ENCODE data around the gene STAT5A. TPM values are rescaled to one million over a fixed set of nuclear protein-coding genes. Genes with fewer than 3 reads are reported as not detected.
"Not testable (repeated sequence)": the region's sequence is repeated elsewhere in the genome, so short reads cannot be mapped to it uniquely, and the experiment has no call there.

Gene STAT5A
- polyA plus RNA-seq, 1 donor, result 15.0 TPM

DNA sequence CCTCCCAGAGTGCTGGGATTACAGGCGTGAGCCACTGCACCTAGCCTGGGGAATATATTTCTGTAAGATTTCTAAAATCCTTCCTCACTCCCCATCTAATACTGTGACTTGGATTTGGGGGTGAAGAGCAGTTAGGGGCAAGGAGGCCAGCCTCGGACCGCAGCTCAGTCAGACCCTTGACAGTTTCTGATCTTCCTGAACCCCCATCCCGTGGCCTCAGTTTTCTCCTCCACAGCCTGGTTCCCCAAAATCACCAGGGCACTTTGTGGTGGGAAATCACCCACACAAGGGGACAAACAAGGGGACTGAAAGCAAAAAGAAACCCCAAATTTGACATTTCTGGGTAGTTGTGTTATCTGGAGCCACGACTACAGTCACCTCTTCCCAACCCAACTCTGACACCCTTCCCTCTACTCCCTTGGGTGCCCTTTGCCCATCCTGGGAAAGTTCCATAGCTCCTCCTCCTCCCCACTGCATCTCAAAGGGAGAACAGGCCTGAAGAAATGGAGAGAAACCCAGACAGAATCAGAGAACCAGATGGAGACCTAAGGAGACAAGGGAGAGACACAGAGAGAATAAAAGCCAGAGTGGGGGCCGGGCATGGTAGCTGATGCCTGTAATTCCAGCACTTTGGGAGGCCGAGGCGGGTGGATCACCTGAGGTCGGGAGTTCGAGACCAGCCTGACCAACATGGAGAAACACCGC lies 2.8 kb upstream of the STAT5A start:
- no peak for DNase-seq (ENCODE audit: low read depth)

DNA sequence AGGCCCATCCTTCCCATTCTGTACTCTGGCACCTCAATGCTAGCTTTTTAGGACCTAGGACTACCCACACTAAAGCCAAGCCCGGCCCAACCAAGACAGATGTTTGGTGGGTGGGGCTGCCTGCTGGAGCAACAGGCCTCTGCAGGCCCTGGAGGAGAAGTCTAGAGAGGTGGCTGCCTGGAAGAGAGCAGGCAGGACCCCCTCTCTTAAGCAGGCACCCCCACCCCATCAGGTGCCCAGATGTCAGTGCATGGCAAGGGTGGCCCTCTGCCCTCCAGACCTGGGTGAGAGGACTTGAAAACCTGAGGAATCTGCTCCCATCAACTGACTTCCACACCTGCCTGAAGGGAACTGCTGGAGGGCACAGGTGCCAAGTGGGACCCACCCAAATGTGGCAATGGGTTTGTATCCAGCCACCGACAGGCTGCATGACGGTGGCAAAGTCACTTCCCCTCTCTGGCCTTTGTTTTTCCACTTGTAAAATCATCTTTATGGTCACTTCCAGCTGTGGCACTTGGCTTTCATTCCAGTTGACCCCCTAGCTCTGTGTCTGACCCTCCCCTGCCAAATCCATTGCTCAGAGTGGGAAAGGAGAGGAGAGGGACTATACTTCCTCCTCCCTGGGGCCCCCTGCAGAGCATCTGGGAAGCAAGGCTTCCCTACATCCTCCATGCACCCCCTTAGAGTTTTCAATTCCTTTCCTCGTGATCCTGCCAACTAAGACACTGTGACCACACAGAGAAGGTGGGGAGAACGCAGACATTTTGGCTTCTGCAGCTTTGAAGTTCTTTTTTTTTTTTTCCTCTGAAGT lies 1.7 kb upstream of the STAT5A start:
- no peak for DNase-seq (ENCODE audit: low read depth)

DNA sequence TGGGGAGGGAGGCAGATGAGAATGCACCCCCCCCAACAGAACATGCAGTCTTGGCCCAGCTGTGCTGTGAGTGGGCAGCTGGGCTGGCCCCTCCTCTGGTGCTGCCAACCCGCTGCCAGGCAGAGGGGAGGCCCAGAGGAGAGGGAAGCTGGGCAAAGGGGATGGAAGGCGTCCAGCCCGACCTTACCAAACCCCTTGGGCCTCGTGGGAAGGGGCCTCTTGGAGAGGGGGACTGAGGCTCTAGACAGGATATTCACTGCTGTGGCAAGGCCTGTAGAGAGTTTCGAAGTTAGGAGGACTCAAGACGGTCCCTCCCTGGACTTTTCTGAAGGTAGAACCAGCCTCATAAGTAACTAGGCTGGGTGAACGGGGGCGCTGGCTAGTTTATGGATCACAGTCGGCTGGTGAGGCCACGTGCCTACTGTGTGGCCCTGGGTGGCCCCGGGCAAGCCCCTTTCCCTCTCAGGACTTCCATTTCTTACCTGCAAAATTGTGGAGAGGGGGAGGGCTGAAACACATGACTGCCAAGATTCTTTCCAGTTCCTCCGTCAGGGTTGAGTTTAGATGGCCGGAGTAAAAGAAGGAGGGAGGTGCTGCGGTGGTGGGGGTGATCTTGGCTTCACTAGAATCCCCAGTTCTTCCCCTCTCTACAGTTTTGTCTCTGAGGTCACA lies 857 bp upstream of the STAT5A start:
- no peak for DNase-seq (ENCODE audit: low read depth)

DNA sequence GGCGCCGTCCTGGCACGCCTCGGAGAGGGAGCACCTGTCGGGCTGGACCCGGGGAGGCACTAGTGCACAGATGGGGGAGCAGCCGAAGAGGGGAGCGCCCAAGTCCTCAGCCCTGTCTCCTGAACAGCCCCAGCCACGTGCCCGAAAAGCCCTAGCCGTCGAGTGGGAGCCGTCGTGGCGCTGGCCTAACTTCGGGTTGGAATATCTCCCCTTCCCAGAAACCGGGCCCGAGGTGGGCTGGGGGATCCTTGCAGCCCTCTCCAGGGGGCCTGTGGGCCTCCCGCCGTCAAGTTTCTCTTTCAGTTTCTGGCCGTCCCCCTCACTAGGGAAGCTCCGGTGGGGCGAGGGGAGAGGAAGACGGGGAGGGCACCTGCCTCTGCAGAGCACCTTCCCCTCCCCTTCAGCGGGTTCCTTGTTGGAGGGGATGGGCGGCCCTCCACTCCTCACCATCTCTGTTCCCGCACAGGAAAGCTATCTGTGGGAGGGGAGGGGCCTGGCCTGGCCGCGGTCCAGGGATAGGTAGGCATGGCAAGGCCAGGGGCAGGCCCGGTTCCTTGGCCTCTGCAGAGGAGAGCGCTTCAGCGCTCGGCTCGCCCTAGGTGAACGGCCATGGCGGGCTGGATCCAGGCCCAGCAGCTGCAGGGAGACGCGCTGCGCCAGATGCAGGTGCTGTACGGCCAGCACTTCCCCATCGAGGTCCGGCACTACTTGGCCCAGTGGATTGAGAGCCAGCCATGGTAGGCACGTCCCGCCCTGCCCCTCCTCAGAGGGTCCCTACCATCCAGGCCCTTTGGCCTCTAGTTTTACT lies 709 bp downstream of the STAT5A start:
- no peak for DNase-seq (ENCODE audit: low read depth)

DNA sequence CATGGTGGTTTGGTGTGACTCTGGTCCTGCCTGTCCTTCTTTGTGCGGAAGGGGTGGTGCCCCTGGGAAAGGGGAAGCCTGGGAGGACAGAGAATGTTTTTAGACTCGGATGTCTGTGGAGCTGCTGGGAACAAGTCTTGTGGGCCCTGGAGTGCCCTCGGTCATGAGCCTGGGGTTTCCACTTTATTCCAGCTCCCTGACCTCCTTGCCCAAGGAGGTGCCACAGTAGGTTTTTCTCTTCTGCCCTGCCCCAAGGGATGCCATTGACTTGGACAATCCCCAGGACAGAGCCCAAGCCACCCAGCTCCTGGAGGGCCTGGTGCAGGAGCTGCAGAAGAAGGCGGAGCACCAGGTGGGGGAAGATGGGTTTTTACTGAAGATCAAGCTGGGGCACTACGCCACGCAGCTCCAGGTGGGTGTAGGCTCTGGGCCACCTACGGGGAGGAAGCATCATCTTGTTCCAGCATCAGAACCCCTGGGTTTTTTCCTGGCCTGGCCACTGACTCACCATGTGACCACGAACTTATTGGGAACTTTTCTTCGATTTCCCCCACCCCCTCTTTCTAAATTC lies 1.4 kb downstream of the STAT5A start:
- no peak for DNase-seq (ENCODE audit: low read depth)

DNA sequence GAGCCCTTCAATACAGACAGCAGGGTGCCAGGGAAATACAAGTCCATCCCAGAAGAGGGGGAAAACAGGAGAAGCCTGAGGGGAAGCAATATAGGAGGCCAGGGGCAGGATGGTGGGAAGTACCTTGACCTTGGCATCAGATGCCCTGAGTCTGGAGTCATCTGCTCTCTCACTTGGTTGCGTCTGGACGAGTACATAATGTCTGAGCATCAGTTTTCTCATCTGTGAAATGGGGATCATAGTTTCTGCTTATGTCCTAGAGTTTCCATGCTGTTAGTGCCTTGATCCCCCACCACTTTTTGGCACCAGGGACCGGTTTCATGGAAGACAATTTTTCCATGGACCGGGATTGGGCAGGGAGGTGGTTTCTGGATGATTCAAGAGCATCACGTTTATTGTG lies 2.3 kb downstream of the STAT5A start:
- no peak for DNase-seq (ENCODE audit: low read depth)

DNA sequence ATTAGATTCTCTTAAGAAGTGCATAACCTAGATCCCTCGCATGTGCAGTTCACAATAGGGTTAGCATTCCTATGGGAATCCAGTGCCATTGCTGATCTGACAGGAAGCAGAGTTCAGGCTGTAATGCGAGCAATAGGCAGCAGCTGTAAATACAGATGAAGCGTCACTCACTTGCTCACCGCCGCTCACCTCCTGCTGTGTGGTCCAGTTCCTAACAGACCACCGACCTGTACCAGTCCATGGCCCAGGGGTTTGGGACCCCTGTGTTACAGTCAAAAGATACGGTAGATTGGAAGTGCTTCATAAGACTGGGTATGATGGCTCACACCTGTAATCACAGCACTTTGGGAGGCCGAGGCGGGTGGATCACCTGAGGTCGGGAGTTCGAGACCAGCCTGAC lies 2.8 kb downstream of the STAT5A start:
- DNase-seq (ENCODE audit: low read depth), result no peak

DNA sequence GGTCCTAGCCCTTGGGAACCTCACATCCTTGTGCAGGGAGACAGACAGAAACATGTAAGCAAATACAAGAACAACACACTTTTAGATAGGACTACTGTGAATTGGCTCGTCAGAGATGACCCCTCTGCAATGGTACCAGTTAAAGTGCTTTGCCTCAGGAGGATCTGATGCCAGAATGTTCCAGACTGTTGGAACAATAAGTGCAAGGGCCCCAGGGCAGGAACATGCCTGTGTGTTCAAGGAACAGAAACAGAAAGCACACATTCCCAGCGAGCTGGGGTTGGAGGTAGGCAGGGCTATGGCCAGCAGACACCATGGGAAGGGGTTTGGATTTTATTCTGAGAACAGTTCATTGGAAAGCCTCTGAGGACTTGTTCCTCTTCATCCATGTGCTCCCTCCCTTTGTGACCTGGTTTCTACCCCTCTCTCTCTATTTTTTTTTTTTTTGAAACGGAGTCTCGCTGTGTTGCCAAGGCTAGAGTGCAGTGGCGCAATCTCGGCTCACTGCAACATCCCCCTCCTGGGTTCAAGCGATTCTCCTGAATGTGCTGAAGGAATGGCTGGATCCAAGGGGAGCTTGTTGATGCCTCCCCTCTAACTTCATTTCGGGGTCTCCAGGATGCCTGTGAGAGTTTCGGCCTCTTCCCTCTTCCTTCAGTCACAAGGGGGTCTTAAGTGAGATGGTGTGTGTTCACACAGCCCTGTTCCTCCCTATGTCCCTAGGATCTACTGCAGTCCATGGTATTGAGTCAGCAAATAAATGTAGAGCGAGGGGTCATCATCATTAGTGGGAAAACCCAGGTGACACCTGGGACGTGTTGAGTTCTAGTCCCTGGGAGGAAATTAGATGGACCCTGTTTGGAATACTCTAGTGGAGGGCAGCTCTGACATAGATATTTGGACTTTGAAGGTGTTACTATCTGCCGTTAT lies 6.4 kb downstream of the STAT5A start:
- no peak for DNase-seq (ENCODE audit: low read depth)

DNA sequence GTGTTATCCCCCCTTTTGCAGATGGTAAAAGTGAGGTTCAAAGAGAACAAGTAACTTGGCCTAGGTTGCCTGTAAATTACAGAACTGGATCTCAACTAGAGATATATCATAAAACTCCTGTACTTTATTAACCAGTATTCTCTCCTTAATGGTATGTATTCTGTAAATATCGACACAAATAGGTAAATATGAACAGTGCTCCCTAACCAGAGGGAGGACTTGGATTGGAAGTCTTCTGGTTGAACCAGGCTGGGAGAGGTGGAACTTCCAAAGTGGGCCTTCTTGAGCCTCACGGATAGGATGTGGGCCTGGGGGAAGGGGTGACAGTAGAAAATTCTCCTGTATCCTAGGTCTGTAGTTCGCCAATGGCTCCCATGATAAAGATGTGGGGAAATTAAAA lies 7.7 kb downstream of the STAT5A start:
- DNase-seq (ENCODE audit: low read depth), result no peak

DNA sequence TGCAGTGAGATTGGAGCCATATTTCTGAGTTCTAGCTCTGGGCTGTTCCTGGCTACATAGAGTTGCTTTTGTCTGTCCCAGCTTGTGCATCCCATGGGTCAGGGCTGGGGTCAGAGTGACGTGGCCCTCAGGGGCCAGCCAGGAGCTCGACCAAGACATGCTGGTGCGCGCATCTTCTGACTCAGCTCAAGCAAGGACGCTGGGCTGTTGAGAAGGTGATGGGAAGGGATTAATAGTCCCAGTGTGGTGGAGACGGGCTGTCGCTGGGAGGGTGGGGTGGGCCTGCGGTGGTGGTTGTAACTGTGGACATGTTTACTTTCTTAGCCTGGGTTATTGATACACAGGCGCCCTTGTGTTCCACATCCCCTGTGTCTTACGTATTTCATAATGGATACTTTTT lies 9.5 kb downstream of the STAT5A start:
- DNase-seq (ENCODE audit: low read depth), result not testable (repeated sequence)

DNA sequence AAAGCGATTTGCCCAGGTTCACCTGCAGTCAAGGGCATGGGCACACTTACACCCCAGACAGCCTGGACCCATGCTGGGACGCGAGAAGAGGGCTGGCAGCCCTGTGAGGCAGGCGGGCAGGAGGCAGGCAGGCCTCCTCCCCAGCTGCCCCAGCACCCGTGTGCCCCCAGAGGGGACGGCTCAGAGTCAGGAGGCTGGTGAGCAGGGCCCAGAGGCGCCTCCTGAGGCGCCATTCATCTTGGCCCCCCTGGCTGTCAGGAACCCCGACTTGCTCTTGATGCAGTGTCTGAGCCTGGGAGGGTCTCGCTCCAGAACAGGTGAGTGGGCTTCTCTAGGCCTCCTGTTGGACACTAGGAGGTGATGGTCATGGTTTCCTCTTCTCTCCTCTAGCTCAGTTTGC lies 11.1 kb downstream of the STAT5A start:
- DNase-seq (ENCODE audit: low read depth), result not testable (repeated sequence)

DNA sequence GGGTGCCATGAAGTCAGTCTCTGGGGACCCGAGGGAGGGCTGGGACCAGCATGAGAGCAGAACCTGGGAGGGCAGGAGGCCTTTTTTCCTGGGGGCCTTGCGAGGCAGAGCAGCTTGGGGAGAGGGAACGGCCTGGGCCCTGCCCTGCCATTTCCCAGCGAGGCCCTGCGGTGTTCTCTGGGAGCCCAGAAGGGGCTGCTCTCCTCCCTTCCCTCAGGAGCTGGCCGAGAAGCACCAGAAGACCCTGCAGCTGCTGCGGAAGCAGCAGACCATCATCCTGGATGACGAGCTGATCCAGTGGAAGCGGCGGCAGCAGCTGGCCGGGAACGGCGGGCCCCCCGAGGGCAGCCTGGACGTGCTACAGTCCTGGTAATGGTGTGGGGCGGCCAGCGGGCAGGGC lies 11.6 kb downstream of the STAT5A start:
- not testable (repeated sequence) for DNase-seq (ENCODE audit: low read depth)

DNA sequence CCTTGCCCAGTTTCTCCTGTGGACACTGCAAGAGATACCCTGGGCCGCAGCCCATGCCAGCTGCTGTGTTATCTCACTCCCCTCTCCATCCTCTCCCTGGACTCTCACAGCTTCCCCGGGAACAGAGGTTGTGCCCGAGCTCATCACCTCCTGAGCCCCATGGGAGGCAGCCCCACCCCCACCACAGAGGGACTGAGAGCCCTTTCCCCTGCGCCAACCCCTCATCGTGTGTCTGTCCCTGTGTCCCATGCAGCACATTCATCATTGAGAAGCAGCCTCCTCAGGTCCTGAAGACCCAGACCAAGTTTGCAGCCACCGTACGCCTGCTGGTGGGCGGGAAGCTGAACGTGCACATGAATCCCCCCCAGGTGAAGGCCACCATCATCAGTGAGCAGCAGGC lies 12.7 kb downstream of the STAT5A start:
- DNase-seq (ENCODE audit: low read depth), result no peak

DNA sequence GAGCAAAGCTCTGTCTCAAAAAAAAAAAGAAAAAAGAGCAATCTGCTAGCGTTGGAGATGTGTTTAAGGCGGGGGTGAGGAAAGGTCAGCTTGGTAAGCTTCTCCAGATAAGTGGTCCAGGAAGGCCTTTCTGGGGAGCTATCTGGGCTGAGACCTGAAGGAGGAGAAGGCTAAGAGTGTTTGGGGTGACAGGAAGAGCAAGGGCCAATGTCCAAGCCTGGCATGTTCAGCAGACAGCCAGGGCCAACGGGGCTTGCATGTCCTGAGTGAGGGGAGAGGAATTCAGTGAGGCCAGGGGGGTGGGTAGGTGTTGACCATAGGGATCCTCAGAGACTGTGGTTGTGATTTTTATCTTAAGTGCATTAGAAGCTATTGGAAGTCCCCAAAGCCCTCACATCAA lies 15.4 kb downstream of the STAT5A start:
- DNase-seq (ENCODE audit: low read depth), result no peak

DNA sequence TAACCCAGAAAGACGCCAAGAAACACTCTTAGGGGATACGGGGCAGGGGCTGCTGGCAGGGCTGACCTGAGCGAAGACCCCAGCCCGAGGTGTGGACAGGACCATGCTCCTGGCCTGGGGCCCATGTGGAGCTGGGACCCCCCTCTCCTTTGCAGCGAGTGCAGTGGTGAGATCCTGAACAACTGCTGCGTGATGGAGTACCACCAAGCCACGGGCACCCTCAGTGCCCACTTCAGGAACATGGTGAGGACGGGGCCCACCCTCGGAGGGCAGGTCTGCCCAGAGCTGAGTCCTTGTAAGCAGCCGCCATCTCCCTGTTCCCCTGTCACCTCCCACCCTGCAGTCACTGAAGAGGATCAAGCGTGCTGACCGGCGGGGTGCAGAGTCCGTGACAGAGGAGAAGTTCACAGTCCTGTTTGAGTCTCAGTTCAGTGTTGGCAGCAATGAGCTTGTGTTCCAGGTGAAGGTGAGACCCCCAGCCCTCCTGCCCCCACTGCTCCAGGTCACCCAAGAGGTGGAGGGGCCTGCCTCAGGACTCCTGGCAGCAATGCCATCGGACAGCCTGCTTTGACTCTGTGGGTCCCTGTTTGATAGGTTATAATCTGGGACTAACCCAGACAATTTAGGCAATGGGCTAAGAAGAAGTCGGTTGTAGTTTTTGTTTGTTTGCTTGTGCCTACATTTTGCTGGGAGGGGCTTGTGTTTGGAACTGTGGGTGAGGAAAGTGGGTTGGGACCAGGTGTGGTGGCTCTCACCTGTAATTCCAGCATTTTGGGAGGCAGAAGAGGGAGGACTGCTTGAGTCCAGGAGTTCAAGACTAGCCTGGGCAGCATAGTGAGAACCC lies 16.1 kb downstream of the STAT5A start:
- DNase-seq (ENCODE audit: low read depth), result no peak

DNA sequence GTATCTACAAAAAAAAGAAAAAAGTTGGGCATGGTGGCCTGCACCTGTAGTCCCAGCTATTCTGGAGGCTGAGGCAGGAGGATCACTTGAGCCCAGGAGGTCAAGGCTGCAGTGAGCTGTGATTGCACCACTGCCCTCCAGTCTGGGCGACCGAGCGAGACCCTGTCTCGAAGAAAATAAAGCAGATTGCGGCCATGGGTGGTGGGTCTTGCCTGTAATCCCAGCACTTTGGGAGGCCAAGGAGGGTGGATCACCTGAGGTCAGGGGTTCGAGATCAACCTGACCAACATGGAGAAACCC lies 16.7 kb downstream of the STAT5A start:
- not testable (repeated sequence) for DNase-seq (ENCODE audit: low read depth)

DNA sequence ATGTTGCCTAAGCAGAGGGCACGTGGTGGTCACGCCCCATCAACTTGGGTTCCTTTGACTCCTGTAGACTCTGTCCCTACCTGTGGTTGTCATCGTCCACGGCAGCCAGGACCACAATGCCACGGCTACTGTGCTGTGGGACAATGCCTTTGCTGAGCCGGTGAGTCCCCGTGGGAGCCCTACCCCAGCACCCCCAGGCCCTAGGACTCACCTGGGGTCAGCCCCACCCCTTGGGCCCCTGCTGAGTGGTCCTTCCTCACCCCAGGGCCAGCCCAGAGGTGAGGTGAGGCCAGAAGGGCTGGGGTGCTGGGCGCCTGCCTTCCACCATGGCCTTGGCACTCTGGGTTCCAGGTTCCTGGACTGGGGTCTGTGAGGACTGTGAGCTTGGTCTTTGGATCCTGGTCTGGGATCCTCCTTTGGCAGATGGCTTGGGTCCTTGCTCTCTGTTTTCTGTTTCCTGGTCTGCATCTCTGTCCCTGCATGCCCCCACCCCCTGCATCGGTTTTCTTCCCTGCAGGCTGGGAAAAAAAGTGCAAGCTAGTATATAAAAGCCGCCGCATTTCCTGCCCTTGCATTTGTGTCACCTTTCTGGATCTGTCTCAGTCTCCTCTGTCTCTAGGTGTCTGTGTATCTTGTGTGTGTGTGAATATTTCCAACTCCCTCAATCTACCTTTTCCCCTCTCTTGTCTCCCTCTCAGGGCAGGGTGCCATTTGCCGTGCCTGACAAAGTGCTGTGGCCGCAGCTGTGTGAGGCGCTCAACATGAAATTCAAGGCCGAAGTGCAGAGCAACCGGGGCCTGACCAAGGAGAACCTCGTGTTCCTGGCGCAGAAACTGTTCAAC lies 17.5 kb downstream of the STAT5A start:
- DNase-seq (ENCODE audit: low read depth), result no peak

DNA sequence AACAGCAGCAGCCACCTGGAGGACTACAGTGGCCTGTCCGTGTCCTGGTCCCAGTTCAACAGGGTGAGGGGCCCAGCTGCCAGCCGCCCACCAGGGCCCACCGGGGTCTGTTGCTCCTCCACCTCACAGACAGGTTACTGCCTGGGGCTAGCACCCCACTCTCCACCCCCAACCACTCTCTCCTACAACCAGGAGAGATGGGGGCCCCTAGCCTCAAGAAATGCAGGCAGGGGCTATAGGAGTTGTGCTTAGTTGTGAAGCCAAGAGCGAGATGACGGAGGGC lies 18.0 kb downstream of the STAT5A start:
- DNase-seq (ENCODE audit: low read depth), result no peak

DNA sequence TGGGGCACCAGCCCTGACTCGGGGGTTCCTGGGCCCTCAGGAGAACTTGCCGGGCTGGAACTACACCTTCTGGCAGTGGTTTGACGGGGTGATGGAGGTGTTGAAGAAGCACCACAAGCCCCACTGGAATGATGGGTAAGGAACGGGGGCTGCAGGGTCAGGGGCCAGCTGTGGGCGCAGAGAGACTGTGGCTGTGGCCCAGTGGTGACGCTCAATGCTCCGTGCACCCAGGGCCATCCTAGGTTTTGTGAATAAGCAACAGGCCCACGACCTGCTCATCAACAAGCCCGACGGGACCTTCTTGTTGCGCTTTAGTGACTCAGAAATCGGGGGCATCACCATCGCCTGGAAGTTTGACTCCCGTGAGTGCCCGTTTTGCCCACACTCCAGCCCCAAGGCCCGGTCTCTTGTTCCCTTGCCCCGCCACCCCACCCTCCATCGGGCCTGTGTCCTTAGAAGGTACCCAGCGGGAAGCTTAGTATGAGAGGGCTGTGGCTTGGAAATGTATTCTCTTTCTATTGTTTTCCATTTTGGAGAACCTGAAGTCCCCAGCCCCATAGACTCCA lies 19.1 kb downstream of the STAT5A start:
- DNase-seq (ENCODE audit: low read depth), result no peak

All from forelimb muscle (tissue), 1 donor.